T-helper 2 cell (primary cell): ENCODE results near the gene HS6ST2.

Source experiments
- DNase-seq, 5 experiments: peaks; one replicate each; pipeline versions ENCODE4 v3.0.0 to v3.0.0-alpha.2; 2012 to 2022

HS6ST2 gene

GRCh38 chrX:132609362-132609848, 349.0 kb downstream of the HS6ST2 start:
- no peak for DNase-seq

GRCh38 chrX:132603700-132604286, 354.6 kb downstream of the HS6ST2 start:
- DNase-seq, result no peak

DNA sequence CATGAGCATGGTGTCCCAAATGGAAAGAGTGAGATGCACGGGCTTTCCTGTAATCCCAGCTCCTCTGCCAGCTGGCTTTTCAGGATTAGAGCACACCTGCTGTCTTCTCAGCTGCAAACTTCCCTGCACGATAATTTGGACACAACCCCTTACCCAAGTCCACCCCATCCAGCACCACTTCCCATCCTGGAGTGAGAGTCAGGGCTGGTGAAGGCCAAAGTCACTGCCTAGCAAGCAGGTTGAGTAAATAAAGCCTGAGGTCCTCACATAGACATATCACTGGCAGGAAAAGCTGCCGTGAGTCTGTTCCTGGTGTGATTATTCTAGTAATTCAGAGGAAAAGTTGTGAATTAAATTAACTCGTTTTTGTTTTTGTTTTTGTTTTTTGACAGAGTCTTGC, 355.7 kb downstream of the HS6ST2 start:
- DNase-seq, result no peak

DNA sequence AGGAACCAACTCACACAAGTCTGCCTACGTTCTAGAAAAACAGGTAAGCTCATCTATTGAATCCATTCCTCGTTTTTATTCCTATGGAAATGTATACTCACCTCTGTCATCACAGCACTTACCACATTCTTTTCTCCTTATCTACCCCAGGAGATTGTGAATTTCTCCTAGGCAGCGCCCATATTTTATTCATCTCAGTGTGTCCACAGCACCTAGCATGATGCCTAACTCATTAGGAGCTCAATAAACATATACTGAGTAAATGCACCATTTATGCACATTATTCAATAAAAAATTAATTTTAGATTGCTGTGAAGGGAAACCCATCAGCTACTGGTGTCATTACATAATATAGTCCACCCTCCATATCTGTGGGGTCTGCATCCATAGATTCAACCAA, 363.4 kb downstream of the HS6ST2 start:
- no peak for DNase-seq

GRCh38 chrX:132594129-132594528, 364.3 kb downstream of the HS6ST2 start:
- DNase-seq, result no peak

DNA sequence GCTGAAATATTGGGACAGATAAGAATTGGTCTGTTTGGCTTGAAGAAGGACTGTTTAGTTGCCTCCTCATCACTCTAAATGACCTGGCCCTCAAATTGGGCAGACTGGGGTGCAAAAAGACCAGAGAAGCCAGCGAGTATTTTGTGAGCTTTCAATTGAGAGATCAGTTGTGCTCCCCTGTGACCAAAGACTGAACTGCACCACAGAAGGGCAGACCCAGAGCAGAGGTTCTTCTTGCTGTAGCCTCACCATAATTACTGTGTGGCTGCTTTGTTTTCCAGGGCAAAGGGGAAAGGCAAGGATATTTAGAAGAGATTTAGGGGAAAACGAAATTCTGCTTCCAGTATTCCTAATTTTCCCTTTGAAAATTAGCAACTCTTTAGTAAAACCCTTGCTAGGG, 365.5 kb downstream of the HS6ST2 start:
- DNase-seq, result peak in 1 of 5 experiments; percentile 4

DNA sequence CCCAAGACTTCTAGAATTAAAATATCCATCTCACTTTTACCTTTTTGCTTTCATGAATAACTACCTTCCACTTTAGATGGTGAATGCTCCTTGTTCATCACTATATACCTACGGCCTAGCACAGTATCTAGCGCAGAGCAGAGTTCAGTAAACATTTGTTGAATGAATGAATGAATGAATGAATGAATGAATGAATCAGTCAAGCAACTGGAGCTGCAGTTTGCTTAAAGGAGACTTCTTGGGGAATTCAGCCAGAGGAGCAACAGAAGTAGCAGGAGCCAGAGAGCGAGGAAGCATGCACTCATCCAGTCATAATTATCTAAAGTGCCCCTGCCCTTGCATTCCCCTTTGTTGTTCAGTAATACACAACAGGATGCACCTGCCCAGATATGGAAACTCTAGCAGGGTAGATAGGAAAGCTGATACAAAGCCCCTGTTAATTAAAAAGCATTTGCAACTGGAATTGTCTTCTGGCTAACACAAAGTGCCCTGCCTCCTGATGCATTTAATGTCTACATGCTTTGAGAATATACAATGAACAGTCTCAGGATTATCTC, 366.6 kb downstream of the HS6ST2 start:
- no peak for DNase-seq

DNA sequence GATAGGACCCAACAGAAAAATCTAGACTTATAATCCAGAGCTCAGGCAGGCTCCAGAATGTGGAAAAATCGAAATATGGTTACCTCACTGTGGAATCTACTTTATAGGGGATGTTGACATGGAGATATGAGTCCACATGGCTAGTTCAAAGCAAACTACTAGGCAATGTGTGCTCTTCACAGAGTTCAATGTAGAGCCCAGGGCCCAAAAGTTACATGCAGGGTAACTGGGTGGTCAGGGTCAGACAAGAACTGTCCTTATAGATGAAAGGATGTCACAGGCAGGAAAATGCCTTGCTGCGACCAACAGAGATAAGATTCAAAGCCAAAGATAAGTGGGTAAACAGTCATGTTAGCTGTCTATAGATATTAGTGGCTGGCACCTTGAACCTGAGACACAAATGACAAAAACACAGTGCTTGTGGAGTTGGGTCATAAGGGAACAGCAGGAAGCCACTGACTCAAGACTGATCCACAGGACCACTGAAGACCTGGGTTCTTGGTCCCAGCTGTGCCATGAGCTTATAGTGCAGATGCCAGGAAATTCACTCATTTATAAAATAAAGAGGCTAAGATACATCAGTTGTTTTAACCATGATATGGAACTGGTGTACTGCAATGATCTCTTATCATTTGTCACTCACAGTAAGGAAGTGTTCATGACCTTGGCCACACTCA, 367.9 kb downstream of the HS6ST2 start:
- DNase-seq, result no peak

- DNase-seq, result no peak
Observed at GRCh38 chrX:132584936-132585335, 373.5 kb downstream of the HS6ST2 start.

- no peak for DNase-seq
Observed at GRCh38 chrX:132576939-132577338, 381.5 kb downstream of the HS6ST2 start.
